Urothelium cell line (cell line): ENCODE results near the gene HMX2.

ENCODE experiments used
- DNase-seq: peaks from one replicate; pipeline ENCODE4 v3.0.0; 2011; ENCODE audit warnings: low spot score, mixed read lengths
- FAIRE-seq: peaks from 2 replicates; lab custom pipeline; 2011; peaks lifted over from hg19 to GRCh38; lab: Jason Lieb, UNC

Gene HMX2

GRCh38 chr10:123136806-123137642 lies 10.9 kb upstream of the HMX2 start:
- DNase-seq (no peak), FAIRE-seq (no peak)

- DNase-seq (no peak), FAIRE-seq (no peak)
These were observed 8.8 kb upstream of the HMX2 start for GRCh38 chr10:123139165-123139520.

GRCh38 chr10:123139521-123140163 lies 8.3 kb upstream of the HMX2 start:
- peak; percentile 27 for DNase-seq
- FAIRE-seq, result no peak

- DNase-seq, result no peak
- FAIRE-seq, result no peak
These were observed 7.6 kb upstream of the HMX2 start for GRCh38 chr10:123140164-123140982.

- FAIRE-seq, result no peak
These were observed 6.9 kb upstream of the HMX2 start for GRCh38 chr10:123140983-123141390.

GRCh38 chr10:123141791-123142700 lies 5.9 kb upstream of the HMX2 start:
- DNase-seq (no peak), FAIRE-seq (peak; percentile 9)

More at GRCh38 chr10:123140983-123141390, 6.9 kb upstream of the HMX2 start:
- DNase-seq, result no peak

GRCh38 chr10:123142701-123143161 lies 5.2 kb upstream of the HMX2 start:
- FAIRE-seq (no peak), DNase-seq (no peak)

GRCh38 chr10:123143162-123143824 lies 4.6 kb upstream of the HMX2 start:
- no peak for DNase-seq
- no peak for FAIRE-seq

GRCh38 chr10:123143825-123144168 lies 4.1 kb upstream of the HMX2 start:
- FAIRE-seq, result no peak
- no peak for DNase-seq

GRCh38 chr10:123144697-123145541 lies 3.0 kb upstream of the HMX2 start:
- FAIRE-seq (no peak), DNase-seq (no peak)

GRCh38 chr10:123145542-123146012 lies 2.4 kb upstream of the HMX2 start:
- FAIRE-seq, result no peak
- DNase-seq, result no peak

- FAIRE-seq (no peak), DNase-seq (no peak)
These were observed 1.7 kb upstream of the HMX2 start for GRCh38 chr10:123146013-123146893.

GRCh38 chr10:123146894-123147634 lies 872 bp upstream of the HMX2 start:
- DNase-seq, result no peak
- no peak for FAIRE-seq

- DNase-seq (peak; percentile 53), FAIRE-seq (no peak)
These were observed 652 bp downstream of the HMX2 start for GRCh38 chr10:123148414-123149161.

- FAIRE-seq (no peak), DNase-seq (no peak)
These were observed 1.2 kb downstream of the HMX2 start for GRCh38 chr10:123149162-123149567.

GRCh38 chr10:123149568-123150270 lies 1.8 kb downstream of the HMX2 start:
- FAIRE-seq, result no peak

More at GRCh38 chr10:123149568-123150270, 1.8 kb downstream of the HMX2 start:
- DNase-seq, result no peak
